Osteoblast (primary cell): ENCODE measurements around the gene ZNF860. TPM values are rescaled to one million over a fixed set of nuclear protein-coding genes. Genes with fewer than 3 reads are reported as not detected.

Experiments
- DNase-seq: peaks from one replicate; pipeline ENCODE4 v3.0.0; 2011; ENCODE audit warnings: low spot score, mixed read lengths; ENCODE audit not compliant: insufficient read length; ENCODE audit errors: missing footprints
- H2AFZ ChIP-seq: 2 replicates; pipeline ENCODE4 v1.6.0; 2011; ENCODE audit warnings: mild to moderate bottlenecking, low read length
- H3K27ac ChIP-seq: 2 replicates; pipeline ENCODE4 v1.5.1; 2011; ENCODE audit warnings: mild to moderate bottlenecking, low read depth, low read length, moderate library complexity
- H3K27me3 ChIP-seq: 2 replicates; pipeline ENCODE4 v1.6.0; 2012; ENCODE audit warnings: mild to moderate bottlenecking, control low read depth, inconsistent platforms, low read length, moderate library complexity; ENCODE audit not compliant: insufficient read depth
- H3K36me3 ChIP-seq: 2 replicates; pipeline ENCODE4 v1.5.1; 2011; ENCODE audit warnings: mild to moderate bottlenecking, low read length, control low read depth, moderate library complexity; ENCODE audit not compliant: insufficient read depth
- H3K4me1 ChIP-seq: 2 replicates; pipeline ENCODE4 v1.5.1; 2011; ENCODE audit warnings: mild to moderate bottlenecking, low read length, control low read depth, moderate library complexity; ENCODE audit not compliant: insufficient read depth
- H3K4me2 ChIP-seq: 2 replicates; pipeline ENCODE4 v1.6.0; 2011; ENCODE audit warnings: mild to moderate bottlenecking, low read length; ENCODE audit not compliant: insufficient read depth
- H3K4me3 ChIP-seq: fragments of 200-600 bp; sonication (generic); 3 replicates; pipeline ENCODE4 v1.5.1; 2012; ENCODE audit warnings: mild to moderate bottlenecking, low read length, inconsistent platforms; ENCODE audit not compliant: insufficient read depth
- H3K79me2 ChIP-seq: 2 replicates; pipeline ENCODE4 v1.6.0; 2012; ENCODE audit warnings: mild to moderate bottlenecking, low read length, control low read depth, inconsistent platforms; ENCODE audit not compliant: insufficient read depth
- H3K9me3 ChIP-seq: 2 replicates; pipeline ENCODE4 v1.5.1; 2011; ENCODE audit warnings: low read depth, low read length, control low read depth
- H4K20me1 ChIP-seq: 2 replicates; pipeline ENCODE4 v1.6.0; 2012; ENCODE audit warnings: mild to moderate bottlenecking, low read length, control low read depth; ENCODE audit not compliant: insufficient read depth
- total RNA-seq: library from RNA; depleted of rRNA; stranded (reverse); fragments of >200 nt; gene quantifications from 2 replicates; pipeline ENCODE4 v1.2.3, GENCODE V29; 2012
- TF ChIP-seq, protein P1 (sequence below): IDR thresholded peaks from 2 replicates; pipeline ENCODE4 v1.5.1; 2011; ENCODE audit warnings: mild to moderate bottlenecking, low read depth, low read length, moderate library complexity; ENCODE audit errors: extremely low read depth

ZNF860 gene
- total RNA-seq, 1 donor, result 0.72 TPM

DNA sequence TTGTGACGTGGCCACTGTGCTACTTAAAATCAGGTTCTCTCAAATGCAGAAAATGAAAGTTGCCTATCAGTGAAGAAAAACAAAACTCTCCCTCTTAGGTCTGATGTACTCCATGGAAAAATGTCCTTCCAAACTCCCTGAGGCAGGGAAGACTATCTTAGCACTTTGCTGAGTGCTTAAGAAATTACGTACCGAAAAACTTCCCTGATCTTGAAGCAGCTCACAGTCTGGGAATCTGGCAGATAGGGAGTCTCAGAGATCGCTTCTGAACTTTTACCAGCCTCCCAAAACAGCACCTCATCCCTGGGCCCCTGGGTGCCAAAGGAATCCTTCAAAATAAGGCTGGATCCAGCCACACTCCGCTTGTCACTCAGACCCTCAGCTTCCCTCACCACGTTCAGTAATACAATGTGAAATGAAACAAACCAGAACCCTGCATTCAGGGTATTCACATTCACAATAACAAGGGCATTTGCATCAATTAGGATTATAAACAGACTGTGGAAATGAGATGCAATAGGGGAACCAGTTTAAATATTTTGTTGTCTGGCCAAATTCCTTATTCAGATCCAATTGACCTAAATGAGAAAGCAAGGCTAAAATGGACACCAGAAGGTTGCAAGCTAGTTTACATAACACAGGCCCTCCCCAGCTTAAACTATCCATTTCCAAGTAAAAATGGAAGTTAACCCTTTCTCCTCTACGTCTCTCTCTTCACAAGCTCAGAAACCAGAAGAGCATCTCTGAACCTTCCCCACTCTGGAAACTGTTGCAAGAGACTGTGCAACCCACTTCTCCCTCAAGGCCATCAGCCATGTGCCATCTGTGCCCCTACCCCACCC is 21.4 kb upstream of the ZNF860 start:
- peak overlapping the region; percentile 82 for H3K4me2 ChIP-seq
- H2AFZ ChIP-seq, result peak overlapping the region; percentile 69
- H3K4me1 ChIP-seq, result peaks cover 23% of the 10 kb centered on the region
- H4K20me1 ChIP-seq, result no peaks in the 10 kb centered on the region
- peaks cover 9% of the 10 kb centered on the region for H3K9me3 ChIP-seq
- H3K4me3 ChIP-seq, result peak overlapping the region; percentile 60
- TF ChIP-seq, protein P1, sequence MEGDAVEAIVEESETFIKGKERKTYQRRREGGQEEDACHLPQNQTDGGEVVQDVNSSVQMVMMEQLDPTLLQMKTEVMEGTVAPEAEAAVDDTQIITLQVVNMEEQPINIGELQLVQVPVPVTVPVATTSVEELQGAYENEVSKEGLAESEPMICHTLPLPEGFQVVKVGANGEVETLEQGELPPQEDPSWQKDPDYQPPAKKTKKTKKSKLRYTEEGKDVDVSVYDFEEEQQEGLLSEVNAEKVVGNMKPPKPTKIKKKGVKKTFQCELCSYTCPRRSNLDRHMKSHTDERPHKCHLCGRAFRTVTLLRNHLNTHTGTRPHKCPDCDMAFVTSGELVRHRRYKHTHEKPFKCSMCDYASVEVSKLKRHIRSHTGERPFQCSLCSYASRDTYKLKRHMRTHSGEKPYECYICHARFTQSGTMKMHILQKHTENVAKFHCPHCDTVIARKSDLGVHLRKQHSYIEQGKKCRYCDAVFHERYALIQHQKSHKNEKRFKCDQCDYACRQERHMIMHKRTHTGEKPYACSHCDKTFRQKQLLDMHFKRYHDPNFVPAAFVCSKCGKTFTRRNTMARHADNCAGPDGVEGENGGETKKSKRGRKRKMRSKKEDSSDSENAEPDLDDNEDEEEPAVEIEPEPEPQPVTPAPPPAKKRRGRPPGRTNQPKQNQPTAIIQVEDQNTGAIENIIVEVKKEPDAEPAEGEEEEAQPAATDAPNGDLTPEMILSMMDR, result no peak
- DNase-seq, result no peak
- peaks cover 8% of the 10 kb centered on the region for H3K79me2 ChIP-seq
- no peaks in the 10 kb centered on the region for H3K36me3 ChIP-seq
- peak overlapping the region; percentile 52 for H3K27ac ChIP-seq
- H3K27me3 ChIP-seq, result no peaks in the 10 kb centered on the region

DNA sequence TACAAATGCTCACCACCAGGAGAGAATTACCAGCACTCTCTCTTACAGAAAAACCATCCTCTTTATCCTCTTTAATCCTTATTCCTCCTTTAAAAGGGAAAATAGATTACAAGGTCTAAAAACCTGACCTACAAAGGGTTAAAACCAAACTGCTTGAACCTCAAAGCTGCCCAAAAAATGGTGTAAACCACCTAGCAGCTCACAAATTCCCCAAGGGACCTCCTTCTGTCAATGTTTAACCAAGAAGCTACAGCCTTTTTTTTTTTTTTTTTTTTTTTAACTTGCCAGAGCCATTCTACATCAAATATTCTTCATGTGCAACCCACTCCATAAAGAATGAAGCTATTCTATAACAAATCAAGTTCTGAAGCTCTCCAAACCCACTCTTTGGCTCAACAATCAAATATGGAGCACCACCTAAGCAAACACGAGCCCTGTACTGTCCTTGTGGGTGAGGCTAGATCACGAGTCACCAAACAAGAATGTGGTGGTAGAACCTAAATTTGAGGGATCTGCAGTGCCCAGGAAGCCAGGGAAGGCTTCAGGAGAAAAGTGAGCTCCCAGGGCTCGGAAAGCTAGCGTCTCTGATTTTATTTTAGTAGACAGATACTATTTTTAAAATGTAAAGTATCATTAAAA is 20.6 kb upstream of the ZNF860 start:
- Histone ChIP-seq H3K4me3 (peak overlapping the region; percentile 60), H3K36me3 (no peaks in the 10 kb centered on the region), H2AFZ (peak overlapping the region; percentile 69), H3K27ac (peak overlapping the region; percentile 6), H3K4me2 (peak overlapping the region; percentile 82), H4K20me1 (no peaks in the 10 kb centered on the region), H3K27me3 (no peaks in the 10 kb centered on the region), H3K9me3 (peaks cover 1% of the 10 kb centered on the region), H3K79me2 (peaks cover 8% of the 10 kb centered on the region), H3K4me1 (peaks cover 23% of the 10 kb centered on the region)
- TF ChIP-seq, protein P1, result no peak
- DNase-seq, result no peak

DNA sequence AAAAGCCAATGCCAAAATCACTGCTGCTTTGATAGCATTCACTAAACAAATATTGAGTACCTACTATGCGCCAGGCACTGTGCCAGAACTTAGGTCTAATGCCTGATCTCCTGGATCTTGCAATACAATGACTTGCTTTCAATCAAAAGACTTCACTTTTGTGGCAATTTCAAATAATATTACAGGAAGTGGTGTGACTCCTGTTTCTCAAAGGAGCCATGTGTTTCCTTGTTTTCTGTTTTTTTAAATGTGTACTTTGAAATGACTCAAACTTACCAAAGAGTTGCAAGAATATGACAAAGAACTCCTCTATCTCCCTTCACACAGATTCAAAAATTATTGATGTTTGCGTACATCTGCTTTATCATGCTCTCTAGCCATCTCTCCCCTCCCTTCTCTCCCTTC is 18.7 kb upstream of the ZNF860 start:
- H3K4me2 ChIP-seq, result no peak overlapping the region
- no peaks in the 10 kb centered on the region for H3K36me3 ChIP-seq
- H3K27ac ChIP-seq, result no peak overlapping the region
- no peaks in the 10 kb centered on the region for H4K20me1 ChIP-seq
- H3K9me3 ChIP-seq, result no peaks in the 10 kb centered on the region
- no peak overlapping the region for H3K4me3 ChIP-seq
- H2AFZ ChIP-seq, result no peak overlapping the region
- DNase-seq, result no peak
- H3K27me3 ChIP-seq, result no peaks in the 10 kb centered on the region
- H3K79me2 ChIP-seq, result peaks cover 8% of the 10 kb centered on the region
- H3K4me1 ChIP-seq, result peaks cover 28% of the 10 kb centered on the region
- TF ChIP-seq, protein P1, result no peak

- no peak for DNase-seq
- Histone ChIP-seq H4K20me1 (no peaks in the 10 kb centered on the region), H3K79me2 (peaks cover 4% of the 10 kb centered on the region), H3K36me3 (no peaks in the 10 kb centered on the region), H3K4me2 (no peak overlapping the region), H3K9me3 (no peaks in the 10 kb centered on the region), H3K4me3 (no peak overlapping the region), H3K27ac (no peak overlapping the region), H3K4me1 (peaks cover 20% of the 10 kb centered on the region), H3K27me3 (no peaks in the 10 kb centered on the region), H2AFZ (no peak overlapping the region)
- TF ChIP-seq, protein P1, result no peak
These were observed 14.5 kb upstream of the ZNF860 start for GRCh38 chr3:31966978-31967591.
